Upper lobe of left lung (tissue), 6 donors: ENCODE measurements around the gene EIF1. TPM values are rescaled to one million over a fixed set of nuclear protein-coding genes. Genes with fewer than 3 reads are reported as not detected.

Experiments used
- ATAC-seq, 2 donors: fragments of 200-7000 bp; cut with Tn5 transposase; one replicate each; pipeline ENCODE4 v1.9.1; 2022; ENCODE audit warnings: mild to moderate bottlenecking in 2 of 2, moderate library complexity in 2 of 2; ENCODE audit not compliant: low FRiP score in 2 of 2
- DNase-seq, 2 donors: peaks; one replicate each; pipeline ENCODE4 v3.0.0-alpha.2; 2019 to 2020
- H3K27ac ChIP-seq, 4 donors: fragments of 200-600 bp; sonication (generic); one replicate each; pipeline ENCODE4 v1.5.1; 2016 to 2019
- H3K27me3 ChIP-seq, 4 donors: fragments of 200-600 bp; sonication (generic); one replicate each; pipeline ENCODE4 v1.5.1; 2017 to 2019
- H3K36me3 ChIP-seq, 4 donors: fragments of 200-600 bp; sonication (generic); one replicate each; pipeline ENCODE4 v1.5.1; 2016 to 2019
- H3K4me1 ChIP-seq, 4 donors: fragments of 200-600 bp; sonication (generic); one replicate each; pipeline ENCODE4 v1.5.1; 2018 to 2019
- H3K4me3 ChIP-seq, 4 donors: fragments of 200-600 bp; sonication (generic); one replicate each; pipeline ENCODE4 v1.5.1; 2017 to 2019; ENCODE audit warnings: mild to moderate bottlenecking in 2 of 4, moderate library complexity in 1 of 4
- H3K9me3 ChIP-seq, 4 donors: fragments of 200-600 bp; sonication (generic); one replicate each; pipeline ENCODE4 v1.5.1; 2018 to 2019
- EP300 ChIP-seq, 4 donors: sonication (generic); formaldehyde crosslinking; IDR thresholded peaks; one replicate each; pipeline ENCODE4 v1.5.1; 2017; ENCODE audit warnings: antibody characterized with exemption in 4 of 4, control low read depth in 2 of 4
- POLR2A ChIP-seq, 4 donors: fragments of 450-650 bp; IDR thresholded peaks; one replicate each; pipeline ENCODE4 v1.5.1; 2016 to 2017; ENCODE audit warnings: antibody characterized with exemption in 4 of 4, mild to moderate bottlenecking in 2 of 4
- POLR2AphosphoS5 ChIP-seq, 2 donors: sonication (generic); formaldehyde crosslinking; IDR thresholded peaks; one replicate each; pipeline ENCODE4 v1.5.1; 2017; ENCODE audit warnings: antibody characterized with exemption in 2 of 2
- WGBS, 2 donors: methylation state at CpG; one replicate each; pipeline ENCODE4 v1.1.5; 2017 to 2018; 5-methylcytosine and 5-hydroxymethylcytosine counted together
- small RNA-seq, 4 donors: library from RNA; depleted of rRNA; stranded (forward); fragments of <200 nt; gene quantifications; one replicate each; pipeline ENCODE3, GENCODE V24; 2016
- total RNA-seq, 6 donors: library from RNA; depleted of rRNA in 4 of 6; stranded (reverse); fragments of >200 nt in 4 of 6; gene quantifications; one replicate each; pipeline versions ENCODE4 v1.1.0 to v1.2.1, GENCODE V29; 2016 to 2021
- TF ChIP-seq, protein P1 (sequence below), 6 experiments: fragments of 450-650 bp in 4 of 6; fragments of 200-600 bp in 2 of 6; sonication (generic) in 2 of 6; IDR thresholded peaks; one replicate each; pipeline ENCODE4 v1.5.1; 2016 to 2019; ENCODE audit warnings: antibody characterized with exemption in 6 of 6
- donor health status: DM: no; HTN: no; CAD: no; lungs with moderate emphysema.
- donor health status: DM: no; HTN: yes; CAD: no; lungs with severe emphysema.

Gene EIF1
- total RNA-seq, 6 donors from 2014 or later, result 109 to 998 (median 405) TPM

DNA sequence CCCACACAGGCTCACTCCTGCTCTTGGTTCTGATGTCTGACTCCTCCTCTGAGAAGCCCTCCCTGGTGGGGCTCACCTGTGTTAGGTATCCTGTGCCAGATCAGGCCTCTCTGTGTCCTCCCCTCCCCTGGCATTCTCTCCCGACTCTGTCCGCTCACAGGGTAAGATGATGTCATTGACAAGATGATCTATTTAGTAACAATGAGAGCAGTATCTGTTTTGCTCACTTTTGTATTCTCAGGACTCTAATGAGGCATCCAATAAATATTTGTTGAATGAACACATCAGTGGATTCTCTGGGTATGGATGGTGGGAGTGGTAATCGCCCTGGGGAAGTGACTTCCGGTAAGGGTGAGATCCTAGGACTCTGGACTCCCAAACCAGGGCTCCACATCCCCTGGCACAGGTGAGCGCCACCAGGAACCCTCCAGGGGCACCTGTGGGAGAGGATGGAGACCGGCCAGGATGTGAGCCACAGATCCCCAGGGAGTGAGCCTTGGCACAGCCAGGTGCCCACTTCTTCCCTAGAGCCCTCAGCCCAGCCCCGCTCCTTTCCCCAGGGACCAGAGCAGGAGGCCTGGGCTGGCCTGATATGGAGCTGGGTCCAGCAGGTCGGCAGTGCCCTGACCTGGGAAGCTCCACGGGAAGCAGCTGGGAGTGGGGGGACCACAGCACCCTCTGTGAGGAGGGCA, 51.1 kb downstream of the EIF1 start:
- 76 to 81% methylated on average over 4 to 9 of the region's 9 CpGs for WGBS, 2 donors
- ATAC-seq, result no peak

DNA sequence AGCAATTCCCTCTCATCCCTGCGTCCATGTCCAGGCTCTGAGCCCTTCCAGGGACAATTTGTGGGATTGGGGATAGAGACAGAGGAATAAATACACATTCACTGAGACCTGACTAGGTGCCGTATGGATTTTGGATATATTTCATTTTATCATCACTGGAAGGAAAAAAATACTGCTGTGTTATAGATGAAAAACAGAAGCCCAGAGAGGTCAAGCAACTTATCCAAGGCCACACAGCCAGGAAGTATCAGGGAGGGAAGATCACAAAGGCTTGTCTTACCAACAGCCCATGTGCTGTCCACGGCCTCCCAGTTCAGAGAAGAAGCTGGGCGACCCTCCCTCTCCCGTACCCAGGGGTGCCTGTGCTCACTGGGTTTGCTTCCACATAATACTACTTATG, 51.8 kb downstream of the EIF1 start:
- ATAC-seq (no peak), DNase-seq (no peak)
- WGBS, 2 donors, result 90 to 93% methylated on average over 5 of the region's 5 CpGs
- Histone ChIP-seq H3K27ac (no peak overlapping the region), H3K9me3 (no peaks in the 10 kb centered on the region), H3K36me3 (no peaks in the 10 kb centered on the region), H3K27me3 (peaks cover 0 to 6% (median 3%) of the 10 kb centered on the region in 4 donors), H3K4me3 (no peak overlapping the region), H3K4me1 (peaks cover 0 to 10% (median 2%) of the 10 kb centered on the region in 4 donors)
- no peak for TF ChIP-seq POLR2A (IDR thresholded peaks at IDR 0.05)
- TF ChIP-seq, protein P1, sequence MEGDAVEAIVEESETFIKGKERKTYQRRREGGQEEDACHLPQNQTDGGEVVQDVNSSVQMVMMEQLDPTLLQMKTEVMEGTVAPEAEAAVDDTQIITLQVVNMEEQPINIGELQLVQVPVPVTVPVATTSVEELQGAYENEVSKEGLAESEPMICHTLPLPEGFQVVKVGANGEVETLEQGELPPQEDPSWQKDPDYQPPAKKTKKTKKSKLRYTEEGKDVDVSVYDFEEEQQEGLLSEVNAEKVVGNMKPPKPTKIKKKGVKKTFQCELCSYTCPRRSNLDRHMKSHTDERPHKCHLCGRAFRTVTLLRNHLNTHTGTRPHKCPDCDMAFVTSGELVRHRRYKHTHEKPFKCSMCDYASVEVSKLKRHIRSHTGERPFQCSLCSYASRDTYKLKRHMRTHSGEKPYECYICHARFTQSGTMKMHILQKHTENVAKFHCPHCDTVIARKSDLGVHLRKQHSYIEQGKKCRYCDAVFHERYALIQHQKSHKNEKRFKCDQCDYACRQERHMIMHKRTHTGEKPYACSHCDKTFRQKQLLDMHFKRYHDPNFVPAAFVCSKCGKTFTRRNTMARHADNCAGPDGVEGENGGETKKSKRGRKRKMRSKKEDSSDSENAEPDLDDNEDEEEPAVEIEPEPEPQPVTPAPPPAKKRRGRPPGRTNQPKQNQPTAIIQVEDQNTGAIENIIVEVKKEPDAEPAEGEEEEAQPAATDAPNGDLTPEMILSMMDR (IDR thresholded peaks at IDR 0.05), result no peak

More for the DNA sequence above, 51.1 kb downstream of the EIF1 start:
- TF ChIP-seq, protein P1 (IDR thresholded peaks at IDR 0.05), result no peak
- TF ChIP-seq EP300 (IDR thresholded peaks at IDR 0.05) (no peak), POLR2AphosphoS5 (IDR thresholded peaks at IDR 0.05) (no peak), POLR2A (IDR thresholded peaks at IDR 0.05) (no peak)
- Histone ChIP-seq H3K36me3 (no peaks in the 10 kb centered on the region), H3K4me3 (no peak overlapping the region), H3K9me3 (no peaks in the 10 kb centered on the region), H3K4me1 (peaks cover 4 to 16% (median 7%) of the 10 kb centered on the region in 4 donors), H3K27ac (no peak overlapping the region), H3K27me3 (peaks cover 2 to 11% (median 6%) of the 10 kb centered on the region in 4 donors)
- no peak for DNase-seq

DNA sequence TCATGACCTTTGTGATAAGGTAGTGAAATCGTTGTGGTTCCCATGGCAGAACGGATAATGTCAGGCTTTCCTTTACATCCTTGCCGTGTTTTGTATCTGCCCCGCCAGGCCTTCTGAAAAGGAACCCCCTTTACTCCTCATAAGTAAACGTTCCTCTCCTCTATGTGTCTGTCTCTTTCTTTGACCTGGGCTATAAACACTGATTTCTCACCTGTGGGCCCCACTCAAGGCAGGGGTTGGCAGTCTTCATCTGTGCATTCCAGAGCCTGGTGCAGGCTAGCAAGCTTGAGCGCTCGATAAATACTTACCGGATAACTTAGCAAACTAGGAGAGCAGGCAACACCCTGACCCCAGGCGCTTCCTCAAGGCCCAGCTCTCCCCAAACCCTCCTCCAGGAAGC, 53.0 kb downstream of the EIF1 start:
- H3K9me3 ChIP-seq, result no peaks in the 10 kb centered on the region

More for the DNA sequence above, 53.0 kb downstream of the EIF1 start:
- 63 to 75% methylated on average over 9 of the region's 9 CpGs for WGBS, 2 donors
- TF ChIP-seq POLR2A (IDR thresholded peaks at IDR 0.05), result no peak
- TF ChIP-seq, protein P1 (IDR thresholded peaks at IDR 0.05), result no peak
- TF ChIP-seq POLR2AphosphoS5 (IDR thresholded peaks at IDR 0.05), result no peak
- TF ChIP-seq EP300 (IDR thresholded peaks at IDR 0.05), result no peak
- no peak overlapping the region for H3K27ac ChIP-seq
- no peaks in the 10 kb centered on the region for H3K36me3 ChIP-seq
- H3K27me3 ChIP-seq, result peaks cover 0 to 6% (median 1%) of the 10 kb centered on the region in 4 donors
- no peak overlapping the region for H3K4me3 ChIP-seq
- DNase-seq (no peak), ATAC-seq (no peak)
- H3K4me1 ChIP-seq, result peaks cover 0 to 10% (median 2%) of the 10 kb centered on the region in 4 donors

Small RNA genes within 50 kb of the gene (small RNA-seq; reads per million reads assigned to genes)
- 0 reads per million in 4 donors for gene RN7SL399P
- 0 to 0.14 (median 0) reads per million in 4 donors for gene RNA5SP442

Other genes starting within 250 kb of the EIF1 start
- not detected for gene KRT38, start 247.9 kb upstream of the EIF1 start, total RNA-seq
- gene KRT32, start 221.5 kb upstream of the EIF1 start, total RNA-seq, result not detected
- gene KRT35, start 207.7 kb upstream of the EIF1 start, total RNA-seq, result not detected
- gene KRT36, start 199.0 kb upstream of the EIF1 start, total RNA-seq, result not detected
- gene KRT13, start 183.3 kb upstream of the EIF1 start, total RNA-seq, result 10 to 100 TPM in 1 of 6 donors, 1 to 10 TPM in 5; 1.0 to 12.1 (median 7.2) TPM
- 10 to 100 TPM; 10.5 to 57.9 (median 19.2) TPM for gene KRT15, start 170.0 kb upstream of the EIF1 start, total RNA-seq
- 1,000 to 10,000 TPM in 1 of 6 donors, 100 to 1,000 TPM in 5; 235 to 1,101 (median 666) TPM for gene KRT19, start 160.6 kb upstream of the EIF1 start, total RNA-seq
- not detected for gene KRT9, start 116.8 kb upstream of the EIF1 start, total RNA-seq
- gene KRT14, start 102.0 kb upstream of the EIF1 start, total RNA-seq, result not detected
- not detected for gene KRT16, start 76.1 kb upstream of the EIF1 start, total RNA-seq
- gene KRT17, start 64.3 kb upstream of the EIF1 start, total RNA-seq, result 10 to 100 TPM in 4 of 6 donors, 1 to 10 TPM in 1, under 1 TPM in 1; 0.78 to 33.3 (median 18.0) TPM
- not detected for gene GAST, start 23.4 kb downstream of the EIF1 start, total RNA-seq
- gene HAP1, start 45.8 kb downstream of the EIF1 start, total RNA-seq, result 1 to 10 TPM in 1 of 6 donors, under 1 TPM in 3, not detected in 2; 0.14 to 1.0 (median 0.59) TPM
- 100 to 1,000 TPM; 120 to 241 (median 143) TPM for gene JUP, start 97.8 kb downstream of the EIF1 start, total RNA-seq
- gene P3H4, start 123.1 kb downstream of the EIF1 start, total RNA-seq, result 10 to 100 TPM in 2 of 6 donors, 1 to 10 TPM in 4; 5.8 to 26.2 (median 8.9) TPM
- gene FKBP10, start 124.1 kb downstream of the EIF1 start, total RNA-seq, result 10 to 100 TPM in 5 of 6 donors, 1 to 10 TPM in 1; 8.9 to 59.7 (median 29.3) TPM
- gene NT5C3B, start 147.3 kb downstream of the EIF1 start, total RNA-seq, result 10 to 100 TPM; 35.1 to 61.8 (median 37.5) TPM
- gene KLHL10, start 148.9 kb downstream of the EIF1 start, total RNA-seq, result 1 to 10 TPM in 1 of 6 donors, under 1 TPM in 2, not detected in 3; 0.17 to 1.1 (median 0.37) TPM
- 10 to 100 TPM; 13.3 to 25.2 (median 15.5) TPM for gene KLHL11, start 176.5 kb downstream of the EIF1 start, total RNA-seq
- gene ACLY, start 230.1 kb downstream of the EIF1 start, total RNA-seq, result 100 to 1,000 TPM in 2 of 6 donors, 10 to 100 TPM in 4; 41.9 to 132 (median 84.6) TPM
- 10 to 100 TPM in 2 of 6 donors, 1 to 10 TPM in 4; 1.2 to 16.9 (median 4.8) TPM for gene ODAD4, start 241.7 kb downstream of the EIF1 start, total RNA-seq